GM19395 (cell line): Measurements from ENCODE around the gene KIF26B.

Source experiments
- ATAC-seq: cut with Tn5 transposase; IDR thresholded peaks from one replicate; pipeline ENCODE4 v1.9.1; 2021; ENCODE audit warnings: mild to moderate bottlenecking, moderate library complexity; ENCODE audit not compliant: unreplicated experiment

KIF26B gene

GRCh38 chr1:245484176-245484575 is 329.4 kb downstream of the KIF26B start:
- ATAC-seq, result no peak

- no peak for ATAC-seq
Measured at GRCh38 chr1:245485996-245486395, 331.2 kb downstream of the KIF26B start.

GRCh38 chr1:245486775-245487470 is 332.1 kb downstream of the KIF26B start:
- ATAC-seq, result no peak

- no peak for ATAC-seq
Measured at GRCh38 chr1:245488346-245489129, 333.8 kb downstream of the KIF26B start.

GRCh38 chr1:245489838-245490237 is 335.1 kb downstream of the KIF26B start:
- ATAC-seq, result no peak

- no peak for ATAC-seq
Measured at GRCh38 chr1:245493029-245493428, 338.2 kb downstream of the KIF26B start.

- no peak for ATAC-seq
Measured at GRCh38 chr1:245495681-245496080, 340.9 kb downstream of the KIF26B start.

- ATAC-seq, result no peak
Measured at GRCh38 chr1:245500546-245500945, 345.8 kb downstream of the KIF26B start.

GRCh38 chr1:245501633-245502032 is 346.8 kb downstream of the KIF26B start:
- no peak for ATAC-seq

GRCh38 chr1:245503548-245503947 is 348.8 kb downstream of the KIF26B start:
- no peak for ATAC-seq

- ATAC-seq, result no peak
Measured at GRCh38 chr1:245510144-245510543, 355.4 kb downstream of the KIF26B start.

- ATAC-seq, result no peak
Measured at GRCh38 chr1:245512181-245512888, 357.6 kb downstream of the KIF26B start.

- ATAC-seq, result no peak
Measured at GRCh38 chr1:245512980-245513578, 358.3 kb downstream of the KIF26B start.

GRCh38 chr1:245516284-245516759 is 361.5 kb downstream of the KIF26B start:
- no peak for ATAC-seq

- no peak for ATAC-seq
Measured at GRCh38 chr1:245520611-245521010, 365.8 kb downstream of the KIF26B start.

- ATAC-seq, result no peak
Measured at GRCh38 chr1:245526141-245526540, 371.4 kb downstream of the KIF26B start.

- ATAC-seq, result no peak
Measured at GRCh38 chr1:245528258-245528635, 373.5 kb downstream of the KIF26B start.

- ATAC-seq, result no peak
Measured at GRCh38 chr1:245530937-245531336, 376.2 kb downstream of the KIF26B start.

GRCh38 chr1:245537992-245538391 is 383.2 kb downstream of the KIF26B start:
- ATAC-seq, result no peak

GRCh38 chr1:245538671-245539070 is 383.9 kb downstream of the KIF26B start:
- ATAC-seq, result no peak

GRCh38 chr1:245541369-245541768 is 386.6 kb downstream of the KIF26B start:
- ATAC-seq, result no peak
